C4-2B (cell line): ENCODE data around the gene ITGA11.

Source experiments
- H3K27ac ChIP-seq: fragments of 450-650 bp; 2 replicates; pipeline ENCODE4 v1.5.1; 2017
- ZFX ChIP-seq: fragments of 450-650 bp; IDR thresholded peaks from 2 replicates; pipeline ENCODE4 v1.6.1; 2017
- TF ChIP-seq, protein P1 (sequence below): fragments of 450-650 bp; conservative IDR thresholded peaks from 2 replicates; pipeline ENCODE4 v1.5.1; 2017; ENCODE audit warnings: mild to moderate bottlenecking

The ITGA11 gene

DNA sequence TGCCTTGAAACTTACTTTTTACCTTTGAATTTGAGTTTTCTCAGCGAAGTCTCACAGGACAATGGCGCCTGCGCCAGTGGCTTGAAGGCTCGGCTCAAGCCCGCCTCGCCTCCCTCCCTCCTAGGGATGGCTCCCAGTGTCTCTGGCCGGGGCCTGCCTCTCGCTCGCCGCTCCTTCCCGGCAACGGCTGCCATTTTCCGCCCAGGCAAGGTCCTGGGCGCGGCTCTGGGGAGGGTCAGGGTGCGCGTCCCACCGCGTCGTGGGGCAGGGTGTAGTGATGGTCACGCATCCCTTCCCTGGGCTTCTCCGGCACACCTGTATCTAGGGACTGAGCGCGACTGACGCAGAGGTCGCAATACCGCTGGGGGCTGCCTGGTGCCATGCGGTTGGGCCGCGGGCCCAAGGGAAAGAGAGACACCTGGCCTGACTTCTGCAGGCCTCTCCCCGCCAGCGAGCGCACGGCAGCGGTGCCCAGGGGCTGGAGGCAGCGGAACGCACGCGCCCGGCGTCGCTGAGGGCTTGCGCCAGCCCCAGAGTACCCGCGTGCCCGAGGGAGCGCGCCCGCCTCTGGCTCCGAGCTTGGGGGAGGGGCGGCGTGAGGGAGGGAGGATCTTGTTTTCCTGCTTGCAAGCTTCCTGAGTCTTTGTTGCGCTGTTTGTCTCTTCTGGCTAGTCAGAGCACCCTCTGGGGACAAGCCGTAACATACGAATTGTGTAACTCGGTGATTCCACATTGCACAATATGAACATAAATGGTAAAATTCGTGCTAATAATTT lies 175.1 kb downstream of the ITGA11 start:
- no peak overlapping the region for H3K27ac ChIP-seq
- TF ChIP-seq, protein P1, sequence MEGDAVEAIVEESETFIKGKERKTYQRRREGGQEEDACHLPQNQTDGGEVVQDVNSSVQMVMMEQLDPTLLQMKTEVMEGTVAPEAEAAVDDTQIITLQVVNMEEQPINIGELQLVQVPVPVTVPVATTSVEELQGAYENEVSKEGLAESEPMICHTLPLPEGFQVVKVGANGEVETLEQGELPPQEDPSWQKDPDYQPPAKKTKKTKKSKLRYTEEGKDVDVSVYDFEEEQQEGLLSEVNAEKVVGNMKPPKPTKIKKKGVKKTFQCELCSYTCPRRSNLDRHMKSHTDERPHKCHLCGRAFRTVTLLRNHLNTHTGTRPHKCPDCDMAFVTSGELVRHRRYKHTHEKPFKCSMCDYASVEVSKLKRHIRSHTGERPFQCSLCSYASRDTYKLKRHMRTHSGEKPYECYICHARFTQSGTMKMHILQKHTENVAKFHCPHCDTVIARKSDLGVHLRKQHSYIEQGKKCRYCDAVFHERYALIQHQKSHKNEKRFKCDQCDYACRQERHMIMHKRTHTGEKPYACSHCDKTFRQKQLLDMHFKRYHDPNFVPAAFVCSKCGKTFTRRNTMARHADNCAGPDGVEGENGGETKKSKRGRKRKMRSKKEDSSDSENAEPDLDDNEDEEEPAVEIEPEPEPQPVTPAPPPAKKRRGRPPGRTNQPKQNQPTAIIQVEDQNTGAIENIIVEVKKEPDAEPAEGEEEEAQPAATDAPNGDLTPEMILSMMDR: no peak
- no peak for TF ChIP-seq ZFX

DNA sequence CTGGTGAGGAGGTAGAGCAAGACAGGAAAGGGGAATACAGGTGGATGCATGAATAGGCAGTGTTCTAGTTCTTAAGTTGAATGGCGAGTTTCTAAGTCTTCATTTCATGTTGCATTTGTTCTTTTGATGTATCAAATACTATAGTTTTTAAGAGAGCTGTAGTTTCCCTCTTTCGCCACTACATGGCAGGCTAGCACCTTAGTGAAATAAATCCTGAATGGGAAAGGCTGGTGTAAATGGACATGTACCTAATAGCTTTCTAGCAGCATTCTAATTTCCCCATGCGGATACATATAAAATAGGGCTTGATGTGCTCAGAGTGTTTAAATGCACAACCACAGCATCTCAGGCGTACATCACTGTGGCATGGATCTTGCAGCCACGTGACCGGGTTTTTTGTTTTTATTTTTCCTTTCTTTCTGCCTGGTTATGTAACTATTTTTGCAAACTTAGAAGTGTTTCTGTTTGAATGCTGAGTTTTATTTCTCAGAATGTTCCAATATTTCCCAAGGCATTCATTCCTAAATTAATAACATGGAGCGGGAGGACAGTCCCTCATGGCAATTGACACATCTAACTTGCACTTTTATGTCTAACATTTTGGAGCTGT lies 178.9 kb downstream of the ITGA11 start:
- H3K27ac ChIP-seq: no peak overlapping the region
- TF ChIP-seq, protein P1: peak; percentile 95
- no peak for TF ChIP-seq ZFX

DNA sequence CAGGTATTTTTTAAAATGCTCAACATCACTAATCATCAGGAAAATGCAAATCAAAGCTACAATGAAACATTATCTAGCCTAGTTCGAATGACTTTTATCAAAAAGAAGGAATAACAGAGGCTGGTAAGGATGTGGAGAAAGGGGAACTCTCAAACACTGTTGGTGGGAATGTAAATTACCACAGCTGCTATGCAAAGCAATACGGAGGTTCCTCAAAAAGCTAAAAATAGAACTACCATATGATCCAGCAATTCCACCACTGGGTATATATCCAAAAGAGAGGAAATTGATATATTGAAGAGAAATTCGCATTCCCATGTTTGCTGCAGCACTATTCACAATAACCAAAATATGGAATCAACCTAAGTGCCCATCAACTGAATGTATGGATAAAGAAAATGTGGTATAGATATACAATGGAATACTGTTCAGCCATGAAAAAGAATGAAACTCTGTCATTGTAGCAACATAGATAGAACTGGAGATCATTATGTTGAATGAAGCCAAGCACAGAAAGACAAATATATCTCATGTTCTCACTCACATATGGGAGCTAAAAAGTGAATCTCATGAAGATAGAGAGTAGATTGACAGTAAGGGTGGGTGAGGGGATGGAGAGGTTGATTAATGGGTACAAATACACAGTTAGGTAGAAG lies 182.8 kb downstream of the ITGA11 start:
- TF ChIP-seq, protein P1: no peak
- no peak for TF ChIP-seq ZFX

More for the DNA sequence above, 182.8 kb downstream of the ITGA11 start:
- H3K27ac ChIP-seq: no peak overlapping the region
